CD4-positive, alpha-beta T cell (primary cell): ENCODE measurements around the gene SH3BGRL2. TPM values are rescaled to one million over a fixed set of nuclear protein-coding genes. Genes with fewer than 3 reads are reported as not detected.

ENCODE experiments used
- ATAC-seq: fragments of 200-7000 bp; cut with Tn5 transposase; one replicate; pipeline ENCODE4 v1.10.0; 2022; ENCODE audit warnings: mild to moderate bottlenecking; ENCODE audit not compliant: poor library complexity
- CTCF ChIA-PET: fragments of 350-600 bp; sonication (Branson Sonifier 250); formaldehyde crosslinking; loops from one replicate; lab custom pipeline; 2021; ENCODE audit warnings: antibody characterized with exemption, inconsistent platforms; lab: Charles Lee
- POLR2A ChIA-PET: fragments of 350-600 bp; sonication (Branson Sonifier 250); formaldehyde crosslinking; loops from one replicate; lab custom pipeline; 2021; ENCODE audit warnings: antibody characterized with exemption, inconsistent platforms; lab: Charles Lee
- DNase-seq, 14 experiments: peaks; one replicate each; pipeline ENCODE4 v3.0.0-alpha.2; 2013 to 2020; ENCODE audit warnings: mixed read lengths in 2 of 14
- H3K27ac ChIP-seq, 2 donors: one replicate each; pipeline versions ENCODE4 v1.5.1 to v1.7.0; 2013; ENCODE audit warnings: low read length in 2 of 2, low read depth in 1 of 2, mild to moderate bottlenecking in 1 of 2
- H3K27me3 ChIP-seq, 2 experiments: 1 replicate in 1 of 2; 2 replicates in 1 of 2; pipeline versions ENCODE4 v1.6.1 to v1.7.0; 2013; ENCODE audit warnings: low read length in 2 of 2, control low read depth in 1 of 2, mild to moderate bottlenecking in 1 of 2, moderate library complexity in 1 of 2; ENCODE audit not compliant: insufficient read depth in 2 of 2, control insufficient read depth in 1 of 2
- H3K36me3 ChIP-seq: one replicate; pipeline ENCODE4 v1.6.1; 2013; ENCODE audit warnings: low read length, control low read depth; ENCODE audit not compliant: insufficient read depth
- H3K4me1 ChIP-seq: one replicate; pipeline ENCODE4 v1.6.1; 2013; ENCODE audit warnings: low read length, control low read depth; ENCODE audit not compliant: insufficient read depth
- H3K4me3 ChIP-seq: one replicate; pipeline ENCODE4 v1.5.1; 2013; ENCODE audit warnings: mild to moderate bottlenecking, low read length, moderate library complexity
- H3K9me3 ChIP-seq, 2 experiments: 1 replicate in 1 of 2; 2 replicates in 1 of 2; pipeline versions ENCODE4 v1.6.1 to v1.7.0; 2013; ENCODE audit warnings: low read length in 2 of 2, mild to moderate bottlenecking in 2 of 2, control low read depth in 1 of 2, moderate library complexity in 1 of 2; ENCODE audit not compliant: control insufficient read depth in 1 of 2, insufficient read depth in 1 of 2
- H3K27ac Mint-ChIP-seq: one replicate; pipeline ENCODE4 v1.8.0; 2020; ENCODE audit warnings: mixed read lengths
- H3K27me3 Mint-ChIP-seq: one replicate; pipeline ENCODE4 v1.8.0; 2021; ENCODE audit warnings: mixed read lengths
- H3K36me3 Mint-ChIP-seq: one replicate; pipeline ENCODE4 v1.8.0; 2021; ENCODE audit warnings: low read depth, mixed read lengths
- H3K4me1 Mint-ChIP-seq: one replicate; pipeline ENCODE4 v1.8.0; 2021; ENCODE audit warnings: low read depth, mixed read lengths
- H3K4me3 Mint-ChIP-seq: one replicate; pipeline ENCODE4 v1.8.0; 2020; ENCODE audit warnings: mild to moderate bottlenecking, mixed read lengths
- H3K9me3 Mint-ChIP-seq: one replicate; pipeline ENCODE4 v1.8.0; 2020; ENCODE audit warnings: mixed read lengths
- intact Hi-C, 2 experiments: fragments of 100-400 bp; cut with DNase I in 1 of 2; cut with micrococcal nuclease in 1 of 2; formaldehyde crosslinking; loops; one replicate each; pipeline versions ENCODE4 v1.15.1 to v1.9.0; 2023 to 2025; cut with DNase I, micrococcal nuclease
- total RNA-seq, 174 experiments: library from RNA in 2 of 174; stranded (reverse) in 2 of 174; gene quantifications; one replicate each; pipeline ENCODE4 v1.2.3 and lab custom pipeline; 2021 to 2026
- TF ChIP-seq, protein P1 (sequence below): fragments of 200-600 bp; IDR thresholded peaks from one replicate; pipeline ENCODE4 v1.8.0; 2022; ENCODE audit warnings: antibody characterized with exemption, mild to moderate bottlenecking

Gene SH3BGRL2
- total RNA-seq, 2 experiments from 2014 or later = 0.25 to 0.38 TPM

DNA sequence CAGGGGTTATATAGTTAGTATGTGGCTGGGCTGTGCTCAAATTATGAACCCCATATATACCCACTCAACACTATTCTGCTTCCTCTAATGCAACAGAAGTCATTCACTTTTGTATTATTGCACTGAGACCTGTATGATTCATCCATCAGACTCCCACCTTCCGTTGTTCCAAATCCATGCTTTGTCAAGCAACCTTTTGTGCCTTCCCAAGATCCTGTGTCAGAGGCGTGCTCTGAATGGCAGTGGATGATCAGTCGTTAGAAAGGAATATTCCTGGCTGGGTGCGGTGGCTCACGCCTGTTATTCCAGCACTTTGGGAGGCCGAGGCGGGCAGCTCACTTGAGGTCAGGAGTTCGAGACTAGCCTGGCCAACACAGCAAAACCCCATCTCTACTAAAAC lies 103.2 kb downstream of the SH3BGRL2 start:
- H3K4me3 Mint-ChIP-seq = no peak overlapping the region
- TF ChIP-seq, protein P1, sequence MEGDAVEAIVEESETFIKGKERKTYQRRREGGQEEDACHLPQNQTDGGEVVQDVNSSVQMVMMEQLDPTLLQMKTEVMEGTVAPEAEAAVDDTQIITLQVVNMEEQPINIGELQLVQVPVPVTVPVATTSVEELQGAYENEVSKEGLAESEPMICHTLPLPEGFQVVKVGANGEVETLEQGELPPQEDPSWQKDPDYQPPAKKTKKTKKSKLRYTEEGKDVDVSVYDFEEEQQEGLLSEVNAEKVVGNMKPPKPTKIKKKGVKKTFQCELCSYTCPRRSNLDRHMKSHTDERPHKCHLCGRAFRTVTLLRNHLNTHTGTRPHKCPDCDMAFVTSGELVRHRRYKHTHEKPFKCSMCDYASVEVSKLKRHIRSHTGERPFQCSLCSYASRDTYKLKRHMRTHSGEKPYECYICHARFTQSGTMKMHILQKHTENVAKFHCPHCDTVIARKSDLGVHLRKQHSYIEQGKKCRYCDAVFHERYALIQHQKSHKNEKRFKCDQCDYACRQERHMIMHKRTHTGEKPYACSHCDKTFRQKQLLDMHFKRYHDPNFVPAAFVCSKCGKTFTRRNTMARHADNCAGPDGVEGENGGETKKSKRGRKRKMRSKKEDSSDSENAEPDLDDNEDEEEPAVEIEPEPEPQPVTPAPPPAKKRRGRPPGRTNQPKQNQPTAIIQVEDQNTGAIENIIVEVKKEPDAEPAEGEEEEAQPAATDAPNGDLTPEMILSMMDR = no peak
- Histone ChIP-seq H3K4me3 (no peak overlapping the region), H3K9me3 (no peaks in the 10 kb centered on the region), H3K27me3 (no peaks in the 10 kb centered on the region), H3K36me3 (no peaks in the 10 kb centered on the region), H3K27ac (no peak overlapping the region), H3K4me1 (no peaks in the 10 kb centered on the region)
- H3K9me3 Mint-ChIP-seq = no peaks in the 10 kb centered on the region
- intact Hi-C loops = no loop called here
- ChIA-PET POLR2A (no interaction called here), CTCF (no interaction called here)
- DNase-seq (no peak), ATAC-seq (no peak)
- no peaks in the 10 kb centered on the region for H3K4me1 Mint-ChIP-seq
- peaks cover 21% of the 10 kb centered on the region for H3K27me3 Mint-ChIP-seq
- H3K27ac Mint-ChIP-seq = no peak overlapping the region
- H3K36me3 Mint-ChIP-seq = no peaks in the 10 kb centered on the region

DNA sequence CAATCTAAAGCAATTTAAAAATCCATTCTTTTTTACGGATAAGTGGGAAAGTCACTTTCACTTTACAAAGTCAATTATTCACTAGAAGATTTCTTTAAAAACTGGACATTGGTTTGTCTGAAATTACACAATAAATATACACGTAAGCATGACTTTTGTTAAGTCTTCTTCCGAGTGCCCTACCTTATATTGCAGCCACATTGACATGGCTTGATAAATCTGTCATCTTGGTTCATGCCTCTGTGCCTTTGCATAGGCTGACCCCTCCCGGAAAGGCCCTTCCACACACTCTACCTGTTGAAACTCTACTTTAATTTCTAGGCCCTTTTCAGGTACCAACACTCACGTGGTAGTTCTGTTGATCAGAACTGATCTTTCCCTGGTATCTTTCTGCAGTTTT lies 104.1 kb downstream of the SH3BGRL2 start:
- Histone ChIP-seq H3K27me3 (no peaks in the 10 kb centered on the region), H3K9me3 (no peaks in the 10 kb centered on the region), H3K4me3 (no peak overlapping the region), H3K36me3 (no peaks in the 10 kb centered on the region), H3K4me1 (no peaks in the 10 kb centered on the region), H3K27ac (no peak overlapping the region)
- ATAC-seq (no peak), DNase-seq (no peak)
- intact Hi-C loops = no loop called here
- POLR2A ChIA-PET = no interaction called here
- no peaks in the 10 kb centered on the region for H3K36me3 Mint-ChIP-seq
- H3K9me3 Mint-ChIP-seq = no peaks in the 10 kb centered on the region
- no peak overlapping the region for H3K27ac Mint-ChIP-seq
- peaks cover 20% of the 10 kb centered on the region for H3K27me3 Mint-ChIP-seq
- TF ChIP-seq, protein P1 = no peak
- H3K4me3 Mint-ChIP-seq = no peak overlapping the region
- no peaks in the 10 kb centered on the region for H3K4me1 Mint-ChIP-seq
- CTCF ChIA-PET = no interaction called here

DNA sequence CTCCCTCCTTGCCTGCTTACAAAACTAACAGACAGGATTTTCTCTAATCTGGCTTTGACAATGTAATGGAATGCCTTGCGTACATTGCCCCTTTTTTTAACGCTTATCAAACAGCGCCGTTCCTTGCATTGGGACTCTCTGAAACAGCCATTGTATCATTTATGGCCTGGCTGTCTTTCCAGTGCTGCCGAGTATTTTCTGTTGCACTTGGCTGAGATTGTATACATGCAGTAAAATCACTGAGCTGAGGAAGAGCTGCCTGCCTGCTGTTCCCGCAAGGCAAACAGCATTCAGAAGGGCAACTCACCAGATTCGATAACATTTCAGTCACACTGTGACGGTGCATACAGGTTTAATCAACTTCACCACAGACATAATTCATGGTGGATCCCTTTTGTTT lies 106.0 kb downstream of the SH3BGRL2 start:
- Histone ChIP-seq H3K27ac (no peak overlapping the region), H3K36me3 (no peaks in the 10 kb centered on the region), H3K27me3 (no peaks in the 10 kb centered on the region), H3K4me1 (no peaks in the 10 kb centered on the region), H3K4me3 (no peak overlapping the region), H3K9me3 (no peaks in the 10 kb centered on the region)
- ChIA-PET POLR2A (no interaction called here), CTCF (no interaction called here)
- Mint-ChIP-seq H3K36me3 (no peaks in the 10 kb centered on the region), H3K4me1 (no peaks in the 10 kb centered on the region), H3K27ac (no peak overlapping the region), H3K4me3 (no peak overlapping the region), H3K9me3 (peaks cover 2% of the 10 kb centered on the region), H3K27me3 (peaks cover 6% of the 10 kb centered on the region)
- intact Hi-C loops = no loop called here
- TF ChIP-seq, protein P1 = no peak
- DNase-seq (no peak), ATAC-seq (no peak)
